OCI-LY1 (cell line): ENCODE data around the gene C8B.

Experiments
- CTCF ChIP-seq: fragments of 200-600 bp; sonication (generic), shearing (Covaris generic); IDR thresholded peaks from 2 replicates; pipeline ENCODE4 v1.5.1; 2017; ENCODE audit warnings: mild to moderate bottlenecking, antibody characterized with exemption, low read length, moderate library complexity, mixed read lengths
- EZH2 ChIP-seq: fragments of 200-600 bp; sonication (generic), shearing (Covaris generic); IDR thresholded peaks from 2 replicates; pipeline ENCODE4 v1.8.0; 2017; ENCODE audit warnings: borderline replicate concordance, mixed run types, mild to moderate bottlenecking, antibody characterized with exemption, low read length, moderate library complexity, mixed read lengths

- no peak for TF ChIP-seq CTCF
- TF ChIP-seq EZH2 = no peak
These were observed 1.5 kb upstream of the C8B start for GRCh38 chr1:56967355-56967754.
